Lung (tissue), 12 donors: ENCODE results near the gene HSPB7. TPM values are rescaled to one million over a fixed set of nuclear protein-coding genes. Genes with fewer than 3 reads are reported as not detected.

Experiments used
- ATAC-seq: fragments of 200-7000 bp; cut with Tn5 transposase; one replicate; pipeline ENCODE4 v1.9.1; 2020; ENCODE audit warnings: moderate number of reproducible peaks; ENCODE audit not compliant: insufficient read depth, low FRiP score
- DNase-seq, 3 donors: peaks; one replicate each; pipeline ENCODE4 v3.0.0-alpha.2; 2013 to 2017
- H3K27ac ChIP-seq, 2 donors: one replicate each; pipeline ENCODE4 v1.5.1; 2013; ENCODE audit warnings: mild to moderate bottlenecking in 2 of 2, moderate library complexity in 2 of 2, control low read depth in 1 of 2, inconsistent platforms in 1 of 2, low read depth in 1 of 2, low read length in 1 of 2
- H3K27me3 ChIP-seq, 3 donors: one replicate each; pipeline ENCODE4 v1.5.1; 2013; ENCODE audit warnings: low read length in 2 of 3; ENCODE audit not compliant: control insufficient read depth in 3 of 3, insufficient read depth in 3 of 3
- H3K36me3 ChIP-seq, 4 donors: one replicate each; pipeline ENCODE4 v1.5.1; 2013; ENCODE audit warnings: low read length in 4 of 4, mild to moderate bottlenecking in 1 of 4, moderate library complexity in 1 of 4; ENCODE audit not compliant: control insufficient read depth in 4 of 4, insufficient read depth in 4 of 4
- H3K4me1 ChIP-seq, 5 donors: one replicate each; pipeline ENCODE4 v1.5.1; 2013; ENCODE audit warnings: low read length in 5 of 5, mild to moderate bottlenecking in 2 of 5, moderate library complexity in 1 of 5; ENCODE audit not compliant: control insufficient read depth in 5 of 5, insufficient read depth in 5 of 5
- H3K4me3 ChIP-seq: one replicate; pipeline ENCODE4 v1.5.1; 2013; ENCODE audit warnings: mild to moderate bottlenecking, control low read depth, moderate library complexity
- H3K9ac ChIP-seq, 2 donors: one replicate each; pipeline ENCODE4 v1.5.1; 2013; ENCODE audit warnings: low read length in 2 of 2, control low read depth in 1 of 2; ENCODE audit not compliant: insufficient read depth in 1 of 2
- H3K9me3 ChIP-seq, 4 donors: one replicate each; pipeline ENCODE4 v1.5.1; 2013; ENCODE audit warnings: low read length in 3 of 4, mild to moderate bottlenecking in 1 of 4, moderate library complexity in 1 of 4; ENCODE audit not compliant: control insufficient read depth in 4 of 4, insufficient read depth in 3 of 4
- WGBS, 2 donors: extraction: QIAGEN DNeasy Blood & Tissue Kit; methylation state at CpG; one replicate each; pipeline ENCODE4 v1.1.7; 2013; 5-methylcytosine and 5-hydroxymethylcytosine counted together
- polyA plus RNA-seq, 2 donors: library from polyadenylated mRNA; stranded (reverse); fragments of 200-250 nt; gene quantifications; one replicate each; pipeline ENCODE4 v1.2.1, GENCODE V29; 2013
- total RNA-seq, 2 donors: library from RNA; depleted of rRNA in 1 of 2; stranded (reverse); fragments of >200 nt in 1 of 2; gene quantifications; one replicate each; pipeline ENCODE4 v1.2.1, GENCODE V29; 2014 to 2021
- TF ChIP-seq, protein P1 (sequence below): IDR thresholded peaks from 2 replicates; pipeline ENCODE4 v1.5.1; 2012; ENCODE audit warnings: mild to moderate bottlenecking; ENCODE audit errors: control extremely low read depth, extremely low read depth
- donor health status: control.
- donor health status: control.
- donor health status: Bipolar disorder and iron deficiency.
- donor health status: healthy.
- donor health status: DM: yes; HTN: yes; CAD: no.

Gene HSPB7
- total and polyA plus RNA-seq, 4 donors = 2.4 to 34.2 (median 11.4) TPM

DNA sequence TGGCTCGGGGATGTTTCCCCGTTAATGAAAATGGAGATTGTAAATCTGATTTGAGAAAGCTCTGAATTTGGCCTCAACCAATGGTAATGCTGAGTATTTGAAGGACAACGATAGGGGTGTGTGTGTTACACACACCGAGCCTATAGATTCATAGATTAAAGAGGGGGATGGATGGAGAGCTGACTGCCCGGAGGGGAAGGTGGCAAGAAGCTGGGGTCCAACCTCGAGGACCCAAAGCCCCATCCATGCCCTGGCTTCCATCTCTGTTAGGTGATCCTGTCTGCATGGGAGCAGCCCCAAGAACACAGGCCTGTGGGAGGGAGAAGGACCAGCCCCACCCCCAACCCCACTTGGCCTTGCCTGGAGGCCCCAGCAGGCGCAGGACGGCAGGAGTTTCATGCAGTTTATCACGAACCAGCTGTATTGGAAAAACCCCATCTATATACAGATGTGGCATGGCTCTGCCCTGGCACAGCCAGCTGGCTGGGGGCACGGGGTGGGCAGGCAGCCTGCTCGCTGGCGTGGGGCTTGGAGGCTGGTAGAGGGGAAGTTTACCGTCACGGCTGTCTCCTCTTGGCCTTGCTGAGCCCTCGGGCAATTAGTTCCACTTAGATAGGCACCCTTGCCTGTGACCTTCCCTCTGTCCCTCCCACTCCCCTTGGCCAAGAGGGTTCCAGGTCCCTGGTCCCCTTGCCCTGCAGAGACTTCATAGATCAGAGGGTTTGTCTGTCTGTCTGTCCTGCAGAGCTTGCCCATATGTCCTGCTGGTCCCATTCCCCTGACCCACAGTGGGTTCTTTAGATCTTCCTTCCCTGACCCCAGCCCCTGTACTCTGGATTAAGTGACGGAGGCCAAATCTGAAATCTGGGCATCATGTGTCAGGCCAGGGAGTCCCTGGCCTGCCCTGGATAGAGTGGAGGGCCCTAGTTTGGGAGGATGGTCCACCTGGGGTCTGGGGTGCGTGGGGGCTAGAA, 3.0 kb downstream of the HSPB7 start:
- H3K9me3 ChIP-seq = no peaks in the 10 kb centered on the region
- H3K27ac ChIP-seq = peak overlapping the region in 1 of 2 donors; percentile 97
- WGBS, 2 donors = 65 to 74% methylated on average over 17 of the region's 17 CpGs
- H3K9ac ChIP-seq = no peak overlapping the region
- no peaks in the 10 kb centered on the region for H3K36me3 ChIP-seq
- ATAC-seq (no peak), DNase-seq (peak in 2 of 3 donors; percentile 27 to 50)
- TF ChIP-seq, protein P1, sequence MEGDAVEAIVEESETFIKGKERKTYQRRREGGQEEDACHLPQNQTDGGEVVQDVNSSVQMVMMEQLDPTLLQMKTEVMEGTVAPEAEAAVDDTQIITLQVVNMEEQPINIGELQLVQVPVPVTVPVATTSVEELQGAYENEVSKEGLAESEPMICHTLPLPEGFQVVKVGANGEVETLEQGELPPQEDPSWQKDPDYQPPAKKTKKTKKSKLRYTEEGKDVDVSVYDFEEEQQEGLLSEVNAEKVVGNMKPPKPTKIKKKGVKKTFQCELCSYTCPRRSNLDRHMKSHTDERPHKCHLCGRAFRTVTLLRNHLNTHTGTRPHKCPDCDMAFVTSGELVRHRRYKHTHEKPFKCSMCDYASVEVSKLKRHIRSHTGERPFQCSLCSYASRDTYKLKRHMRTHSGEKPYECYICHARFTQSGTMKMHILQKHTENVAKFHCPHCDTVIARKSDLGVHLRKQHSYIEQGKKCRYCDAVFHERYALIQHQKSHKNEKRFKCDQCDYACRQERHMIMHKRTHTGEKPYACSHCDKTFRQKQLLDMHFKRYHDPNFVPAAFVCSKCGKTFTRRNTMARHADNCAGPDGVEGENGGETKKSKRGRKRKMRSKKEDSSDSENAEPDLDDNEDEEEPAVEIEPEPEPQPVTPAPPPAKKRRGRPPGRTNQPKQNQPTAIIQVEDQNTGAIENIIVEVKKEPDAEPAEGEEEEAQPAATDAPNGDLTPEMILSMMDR = no peak
- H3K4me1 ChIP-seq = peaks cover 0 to 32% (median 10%) of the 10 kb centered on the region in 5 donors
- no peak overlapping the region for H3K4me3 ChIP-seq
- no peaks in the 10 kb centered on the region for H3K27me3 ChIP-seq

DNA sequence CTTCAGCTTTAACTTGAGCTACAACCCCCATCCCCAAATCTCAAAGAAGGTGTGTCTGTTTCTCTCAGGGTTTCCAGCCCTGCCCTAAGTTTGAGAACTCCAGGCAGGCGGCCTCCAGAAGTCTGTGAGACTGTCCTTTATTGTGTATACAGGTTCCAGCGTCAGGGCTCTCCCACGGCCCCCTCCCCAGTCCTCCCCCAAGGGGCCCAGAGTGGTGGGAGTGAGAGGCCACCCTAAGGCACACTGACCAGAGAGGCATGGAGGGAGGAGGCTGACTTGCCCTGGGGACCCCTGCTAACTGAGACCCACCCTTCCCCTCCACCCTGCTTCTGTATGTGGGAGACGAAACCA, 4.0 kb downstream of the HSPB7 start:
- TF ChIP-seq, protein P1 = no peak
- DNase-seq = no peak

DNA sequence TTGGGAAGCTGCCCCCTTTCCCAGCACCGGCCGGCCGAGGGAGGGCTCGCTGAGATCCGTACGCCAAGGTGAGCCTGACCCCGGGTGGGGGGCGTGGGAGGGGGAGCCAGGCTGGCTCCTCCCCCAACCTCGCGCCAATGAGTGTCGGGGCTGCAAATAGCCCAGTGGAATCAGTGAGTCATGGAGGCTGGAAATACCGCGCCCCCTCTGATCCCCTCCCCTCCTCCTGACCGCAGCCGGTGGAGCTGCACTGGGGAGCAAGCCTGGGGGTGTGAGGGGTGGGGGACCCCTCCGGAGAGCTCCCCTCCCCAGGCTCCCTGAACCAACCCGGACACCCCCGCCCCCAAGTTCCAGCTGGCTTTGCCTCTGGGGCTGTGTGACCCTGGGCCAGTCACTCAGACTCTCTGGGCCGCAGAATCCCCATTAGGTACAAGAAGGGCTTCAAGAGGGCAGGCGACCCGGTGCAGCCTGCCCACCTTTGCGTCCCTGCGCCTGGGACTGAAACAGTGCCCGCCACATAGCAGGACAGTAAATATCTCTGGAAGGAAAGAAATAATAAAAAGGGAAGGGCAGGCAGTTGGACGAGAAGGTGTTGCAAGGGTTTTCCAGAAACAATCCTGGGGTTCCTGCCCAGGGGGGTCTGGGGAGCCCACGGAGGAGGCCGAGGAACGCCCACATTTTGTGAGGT, 4.5 kb downstream of the HSPB7 start:
- no peaks in the 10 kb centered on the region for H3K36me3 ChIP-seq
- ATAC-seq (peak; percentile 27), DNase-seq (peak; percentile 60 to 74 (median 61))
- TF ChIP-seq, protein P1 = no peak
- H3K27ac ChIP-seq = peak overlapping the region; percentile 23 to 97
- H3K4me1 ChIP-seq = peaks cover 0 to 26% (median 6%) of the 10 kb centered on the region in 5 donors
- 28 to 30% methylated on average over 28 of the region's 28 CpGs for WGBS, 2 donors
- no peaks in the 10 kb centered on the region for H3K9me3 ChIP-seq
- H3K9ac ChIP-seq = no peak overlapping the region
- no peak overlapping the region for H3K4me3 ChIP-seq
- H3K27me3 ChIP-seq = no peaks in the 10 kb centered on the region

More for the DNA sequence above, 4.0 kb downstream of the HSPB7 start:
- H3K36me3 ChIP-seq = no peaks in the 10 kb centered on the region
- H3K9me3 ChIP-seq = no peaks in the 10 kb centered on the region
- H3K4me3 ChIP-seq = no peak overlapping the region
- no peak overlapping the region for H3K9ac ChIP-seq
- H3K27ac ChIP-seq = peak overlapping the region; percentile 23 to 97
- no peaks in the 10 kb centered on the region for H3K27me3 ChIP-seq
- WGBS, 2 donors = 70 to 72% methylated on average over 4 of the region's 4 CpGs
- H3K4me1 ChIP-seq = peaks cover 0 to 31% (median 10%) of the 10 kb centered on the region in 5 donors
- no peak for ATAC-seq
